Measurements from ENCODE around the gene GLIS1. TPM values are rescaled to one million over a fixed set of nuclear protein-coding genes. Genes with fewer than 3 reads are reported as not detected.
A peak's percentile ranks its signal among the peaks of the same experiment; 100 is the strongest.

The GLIS1 gene
- total RNA-seq, 4 donors from 2014 or later: 0.16 to 0.27 TPM; not detected in 2

GRCh38 chr1:53590104-53590503 lies 148.9 kb downstream of the GLIS1 start:
- Histone ChIP-seq H3K27ac (peak overlapping the region in 1 of 4 donors; percentile 45), H3K27me3 (no peaks in the 10 kb centered on the region), H3K4me1 (no peaks in the 10 kb centered on the region), H3K9me3 (no peaks in the 10 kb centered on the region), H3K4me3 (no peak overlapping the region), H3K36me3 (no peaks in the 10 kb centered on the region)
- 89 to 92% methylated on average over 4 of the region's 4 CpGs for WGBS, 2 donors (ENCODE audit: low coverage in 1 of 2)
- no peak for ATAC-seq
- TF ChIP-seq CTCF (IDR thresholded peaks at IDR 0.05) (no peak), POLR2A (IDR thresholded peaks at IDR 0.05) (no peak), POLR2AphosphoS5 (IDR thresholded peaks at IDR 0.05) (no peak), EP300 (IDR thresholded peaks at IDR 0.05) (no peak)

- Histone ChIP-seq H3K36me3 (no peaks in the 10 kb centered on the region), H3K4me3 (no peak overlapping the region), H3K4me1 (no peaks in the 10 kb centered on the region), H3K27me3 (no peaks in the 10 kb centered on the region), H3K27ac (no peak overlapping the region), H3K9me3 (no peaks in the 10 kb centered on the region)
- WGBS, 2 donors (ENCODE audit: low coverage in 1 of 2): 73 to 100% methylated on average over 2 to 8 of the region's 11 CpGs
- ATAC-seq: no peak
- TF ChIP-seq CTCF (IDR thresholded peaks at IDR 0.05) (no peak), EP300 (IDR thresholded peaks at IDR 0.05) (no peak), POLR2A (IDR thresholded peaks at IDR 0.05) (no peak), POLR2AphosphoS5 (IDR thresholded peaks at IDR 0.05) (no peak)
Observed at GRCh38 chr1:53589043-53589887, 149.7 kb downstream of the GLIS1 start.

GRCh38 chr1:53588053-53588779 lies 150.7 kb downstream of the GLIS1 start:
- no peaks in the 10 kb centered on the region for H3K27me3 ChIP-seq
- no peak for ATAC-seq
- no peaks in the 10 kb centered on the region for H3K9me3 ChIP-seq
- no peak overlapping the region for H3K4me3 ChIP-seq
- H3K36me3 ChIP-seq: no peaks in the 10 kb centered on the region
- no peak overlapping the region for H3K27ac ChIP-seq
- no peaks in the 10 kb centered on the region for H3K4me1 ChIP-seq
- 60 to 67% methylated on average over 2 to 5 of the region's 6 CpGs for WGBS, 2 donors (ENCODE audit: low coverage in 1 of 2)
- TF ChIP-seq CTCF (IDR thresholded peaks at IDR 0.05) (no peak), POLR2AphosphoS5 (IDR thresholded peaks at IDR 0.05) (no peak), POLR2A (IDR thresholded peaks at IDR 0.05) (no peak), EP300 (IDR thresholded peaks at IDR 0.05) (no peak)

- WGBS, 2 donors (ENCODE audit: low coverage in 1 of 2): 85 to 92% methylated on average over 3 of the region's 4 CpGs
- no peak for ATAC-seq
- Histone ChIP-seq H3K27me3 (no peaks in the 10 kb centered on the region), H3K4me3 (no peak overlapping the region), H3K36me3 (no peaks in the 10 kb centered on the region), H3K4me1 (no peaks in the 10 kb centered on the region), H3K27ac (no peak overlapping the region), H3K9me3 (no peaks in the 10 kb centered on the region)
- TF ChIP-seq POLR2AphosphoS5 (IDR thresholded peaks at IDR 0.05) (no peak), CTCF (IDR thresholded peaks at IDR 0.05) (no peak), POLR2A (IDR thresholded peaks at IDR 0.05) (no peak), EP300 (IDR thresholded peaks at IDR 0.05) (no peak)
Observed at GRCh38 chr1:53587252-53587988, 151.5 kb downstream of the GLIS1 start.
